22Rv1 (cell line): ENCODE data around the gene RORC.

Source experiments
- H3K27ac ChIP-seq: fragments of 450-650 bp; 2 replicates; pipeline ENCODE4 v1.5.1; 2017
- CTCF ChIP-seq: fragments of 450-650 bp; IDR thresholded peaks from 2 replicates; pipeline ENCODE4 v1.5.1; 2017; ENCODE audit warnings: mild to moderate bottlenecking
- ZFX ChIP-seq: fragments of 450-650 bp; IDR thresholded peaks from 2 replicates; pipeline ENCODE4 v1.6.1; 2017; ENCODE audit warnings: antibody characterized with exemption, borderline replicate concordance

RORC gene

GRCh38 chr1:151819227-151819835 lies 12.3 kb downstream of the RORC start:
- H3K27ac ChIP-seq, result no peak overlapping the region
- no peak for TF ChIP-seq CTCF
- no peak for TF ChIP-seq ZFX

- H3K27ac ChIP-seq, result no peak overlapping the region
- TF ChIP-seq ZFX (no peak), CTCF (no peak)
These were observed 14.3 kb downstream of the RORC start for GRCh38 chr1:151817353-151817730.

GRCh38 chr1:151816548-151817352 lies 14.9 kb downstream of the RORC start:
- H3K27ac ChIP-seq, result no peak overlapping the region
- TF ChIP-seq ZFX (no peak), CTCF (no peak)

GRCh38 chr1:151815716-151816327 lies 15.8 kb downstream of the RORC start:
- TF ChIP-seq ZFX (no peak), CTCF (no peak)
- H3K27ac ChIP-seq, result no peak overlapping the region

- H3K27ac ChIP-seq, result no peak overlapping the region
- TF ChIP-seq ZFX (no peak), CTCF (no peak)
These were observed 16.5 kb downstream of the RORC start for GRCh38 chr1:151814971-151815545.

GRCh38 chr1:151814426-151814825 lies 17.2 kb downstream of the RORC start:
- no peak for TF ChIP-seq CTCF
- no peak for TF ChIP-seq ZFX
- no peak overlapping the region for H3K27ac ChIP-seq
